Glutamatergic neuron (in vitro differentiated cells): Measurements from ENCODE around the gene TAS2R60. TPM values are rescaled to one million over a fixed set of nuclear protein-coding genes. Genes with fewer than 3 reads are reported as not detected.
"Not testable (repeated sequence)": the region's sequence is repeated elsewhere in the genome, so short reads cannot be mapped to it uniquely, and the experiment has no call there.

Source experiments
- DNase-seq: peaks from one replicate; pipeline ENCODE4 v3.0.0; 2022
- H3K27ac Mint-ChIP-seq: one replicate; pipeline ENCODE4 v1.8.0; 2020; ENCODE audit warnings: mild to moderate bottlenecking, mixed read lengths, inconsistent platforms; ENCODE audit not compliant: unreplicated experiment
- H3K27me3 Mint-ChIP-seq: one replicate; pipeline ENCODE4 v1.8.0; 2020; ENCODE audit warnings: mild to moderate bottlenecking, moderate library complexity, mixed read lengths, inconsistent platforms; ENCODE audit not compliant: unreplicated experiment
- H3K36me3 Mint-ChIP-seq: one replicate; pipeline ENCODE4 v1.8.0; 2020; ENCODE audit warnings: mild to moderate bottlenecking, mixed read lengths, inconsistent platforms; ENCODE audit not compliant: unreplicated experiment
- H3K4me1 Mint-ChIP-seq: one replicate; pipeline ENCODE4 v1.8.0; 2020; ENCODE audit warnings: mild to moderate bottlenecking, low read depth, mixed read lengths, inconsistent platforms; ENCODE audit not compliant: unreplicated experiment
- H3K4me3 Mint-ChIP-seq: one replicate; pipeline ENCODE4 v1.8.0; 2020; ENCODE audit warnings: mild to moderate bottlenecking, mixed read lengths, inconsistent platforms; ENCODE audit not compliant: unreplicated experiment
- H3K9me3 Mint-ChIP-seq: one replicate; pipeline ENCODE4 v1.8.0; 2020; ENCODE audit warnings: mild to moderate bottlenecking, moderate library complexity, mixed read lengths, inconsistent platforms; ENCODE audit not compliant: unreplicated experiment
- total RNA-seq: library from RNA; stranded (reverse); fragmentation: NEBNext Ultra II Directional; extraction: Animal tissue kit (Norgen Biotek cat#: 25700); gene quantifications from one replicate; pipeline ENCODE4 v1.2.1, GENCODE V29; 2021; ENCODE audit not compliant: unreplicated experiment
- TF ChIP-seq, protein P1 (sequence below): fragments of 200-600 bp; sonication (generic); IDR thresholded peaks from one replicate; pipeline ENCODE4 v1.5.0; 2021; ENCODE audit not compliant: partially characterized antibody, unreplicated experiment

TAS2R60 gene
- total RNA-seq, 1 donor from 2014 or later = not detected

DNA sequence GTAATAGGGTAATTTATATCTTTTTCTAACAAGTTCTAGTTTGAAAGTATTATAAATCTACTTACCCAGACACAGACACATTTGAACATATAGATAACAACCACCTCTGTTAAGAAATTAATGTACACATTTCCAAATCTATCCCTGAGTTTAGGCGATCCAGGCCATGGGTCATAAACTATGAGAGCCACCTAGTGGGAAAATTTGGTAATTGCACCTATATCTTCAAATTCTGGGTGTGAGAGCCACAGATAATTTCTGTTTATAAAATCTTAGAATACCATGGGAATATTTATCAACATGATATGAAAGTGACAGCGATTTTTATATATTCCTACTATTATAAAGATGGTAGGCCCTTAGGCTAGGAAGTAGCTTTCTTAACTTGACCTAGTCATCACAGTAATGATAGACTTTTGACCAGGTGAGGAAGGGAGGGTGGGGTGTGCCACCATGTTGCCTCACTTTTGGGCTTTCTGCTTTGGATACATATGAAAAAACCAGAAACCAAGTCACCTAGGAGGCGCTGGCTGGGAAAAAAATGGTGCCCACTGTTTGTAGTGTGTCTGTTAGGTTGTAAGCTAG is 26.6 kb upstream of the TAS2R60 start:
- H3K27ac Mint-ChIP-seq = no peak overlapping the region
- peaks cover 3% of the 10 kb centered on the region for H3K9me3 Mint-ChIP-seq
- no peak overlapping the region for H3K4me3 Mint-ChIP-seq
- no peaks in the 10 kb centered on the region for H3K36me3 Mint-ChIP-seq
- no peak for DNase-seq
- no peaks in the 10 kb centered on the region for H3K27me3 Mint-ChIP-seq
- TF ChIP-seq, protein P1, sequence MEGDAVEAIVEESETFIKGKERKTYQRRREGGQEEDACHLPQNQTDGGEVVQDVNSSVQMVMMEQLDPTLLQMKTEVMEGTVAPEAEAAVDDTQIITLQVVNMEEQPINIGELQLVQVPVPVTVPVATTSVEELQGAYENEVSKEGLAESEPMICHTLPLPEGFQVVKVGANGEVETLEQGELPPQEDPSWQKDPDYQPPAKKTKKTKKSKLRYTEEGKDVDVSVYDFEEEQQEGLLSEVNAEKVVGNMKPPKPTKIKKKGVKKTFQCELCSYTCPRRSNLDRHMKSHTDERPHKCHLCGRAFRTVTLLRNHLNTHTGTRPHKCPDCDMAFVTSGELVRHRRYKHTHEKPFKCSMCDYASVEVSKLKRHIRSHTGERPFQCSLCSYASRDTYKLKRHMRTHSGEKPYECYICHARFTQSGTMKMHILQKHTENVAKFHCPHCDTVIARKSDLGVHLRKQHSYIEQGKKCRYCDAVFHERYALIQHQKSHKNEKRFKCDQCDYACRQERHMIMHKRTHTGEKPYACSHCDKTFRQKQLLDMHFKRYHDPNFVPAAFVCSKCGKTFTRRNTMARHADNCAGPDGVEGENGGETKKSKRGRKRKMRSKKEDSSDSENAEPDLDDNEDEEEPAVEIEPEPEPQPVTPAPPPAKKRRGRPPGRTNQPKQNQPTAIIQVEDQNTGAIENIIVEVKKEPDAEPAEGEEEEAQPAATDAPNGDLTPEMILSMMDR = peak; percentile 89
- H3K4me1 Mint-ChIP-seq = peaks cover 14% of the 10 kb centered on the region

DNA sequence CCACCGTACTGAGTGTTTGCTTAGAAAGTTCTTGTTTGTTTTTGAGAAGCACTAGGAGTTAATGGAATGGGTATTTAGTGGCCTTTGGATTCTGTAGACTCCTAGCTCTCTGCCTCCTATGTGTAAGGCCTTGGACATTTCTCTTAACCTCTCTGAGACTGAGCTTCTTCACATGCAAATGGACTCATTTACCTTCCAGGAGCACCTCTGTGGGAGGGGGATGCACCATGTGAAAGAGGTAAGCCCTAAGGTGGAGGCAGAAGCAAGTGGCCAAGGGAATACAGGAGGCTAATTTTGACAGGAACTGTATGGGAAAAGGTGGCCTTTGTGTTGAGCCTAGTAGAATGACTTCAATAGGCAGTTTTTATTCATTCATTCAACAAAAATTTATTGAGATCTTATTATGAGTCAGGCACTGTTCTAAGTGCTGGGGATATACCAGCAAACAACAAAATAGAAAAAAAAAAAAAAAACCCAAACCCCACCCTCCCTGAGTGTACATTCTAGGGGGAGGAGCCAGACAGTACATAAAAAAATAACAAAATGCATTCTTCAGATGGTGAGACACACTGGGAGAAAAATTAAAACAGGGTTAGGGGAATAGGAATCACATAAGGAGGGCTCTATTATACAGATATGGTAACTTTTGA is 25.4 kb upstream of the TAS2R60 start:
- no peaks in the 10 kb centered on the region for H3K36me3 Mint-ChIP-seq
- DNase-seq = no peak
- H3K4me1 Mint-ChIP-seq = peaks cover 6% of the 10 kb centered on the region
- no peaks in the 10 kb centered on the region for H3K27me3 Mint-ChIP-seq
- H3K4me3 Mint-ChIP-seq = no peak overlapping the region
- TF ChIP-seq, protein P1 = no peak
- peaks cover 3% of the 10 kb centered on the region for H3K9me3 Mint-ChIP-seq
- H3K27ac Mint-ChIP-seq = no peak overlapping the region

DNA sequence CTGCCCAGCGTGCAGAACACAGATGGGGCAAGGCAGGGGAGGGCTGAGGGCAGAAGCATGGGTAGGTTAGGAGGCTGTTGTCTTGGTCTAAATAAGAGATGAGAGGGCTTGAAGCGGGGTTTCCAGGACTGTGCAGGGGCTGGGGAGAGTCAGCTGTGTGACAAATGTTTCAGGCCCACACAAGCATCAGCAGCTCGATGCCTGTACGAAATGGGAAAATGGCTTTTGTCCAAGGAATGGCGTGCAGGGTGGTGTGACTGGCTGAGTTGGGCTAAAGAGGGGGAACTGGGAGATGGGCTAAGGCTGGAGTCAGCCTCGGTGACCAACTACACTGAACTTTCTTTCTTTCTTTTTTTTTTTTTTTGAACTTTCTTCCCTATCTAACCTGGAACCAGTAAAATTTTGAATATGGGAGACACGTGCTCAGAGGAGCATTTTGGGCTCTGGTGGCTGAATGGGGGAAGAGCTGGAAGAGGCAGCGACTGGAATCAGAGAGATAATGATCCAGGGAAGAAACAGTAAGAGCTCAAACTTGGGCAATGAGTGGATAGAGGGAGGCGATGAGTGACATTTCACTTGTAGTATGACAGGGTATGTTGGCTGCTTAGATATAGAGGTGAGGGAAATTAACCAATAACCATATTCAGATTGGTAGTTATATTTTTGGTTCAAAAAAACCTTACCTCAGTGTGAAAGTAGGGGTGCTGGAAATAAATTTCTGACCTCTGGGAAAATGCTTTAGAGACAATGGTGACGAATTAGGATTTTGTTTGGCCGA is 24.4 kb upstream of the TAS2R60 start:
- Mint-ChIP-seq H3K36me3 (peaks cover 4% of the 10 kb centered on the region), H3K9me3 (peaks cover 1% of the 10 kb centered on the region), H3K27me3 (no peaks in the 10 kb centered on the region), H3K4me1 (peaks cover 6% of the 10 kb centered on the region), H3K27ac (no peak overlapping the region), H3K4me3 (no peak overlapping the region)
- no peak for DNase-seq
- TF ChIP-seq, protein P1 = no peak

DNA sequence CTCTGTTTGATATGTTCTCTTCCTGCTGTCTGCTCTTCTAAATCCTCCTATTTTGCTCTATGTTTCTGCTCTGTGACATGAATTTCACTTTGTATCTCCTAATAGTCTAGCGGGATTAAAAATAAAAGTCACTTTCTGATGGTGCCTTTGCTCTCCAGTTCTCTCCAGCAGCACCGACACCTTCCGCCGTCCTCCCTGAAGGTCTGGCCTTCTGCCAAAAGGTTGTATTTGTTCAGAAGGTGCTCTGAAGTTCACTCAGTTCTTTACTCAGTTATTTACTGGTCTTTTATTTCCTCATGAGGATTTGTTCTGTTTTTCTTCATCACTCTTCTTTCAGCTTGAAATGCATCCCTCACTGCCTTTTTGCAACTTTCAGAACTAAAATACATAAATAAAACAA is 23.4 kb upstream of the TAS2R60 start:
- Mint-ChIP-seq H3K27ac (no peak overlapping the region), H3K27me3 (no peaks in the 10 kb centered on the region), H3K4me3 (no peak overlapping the region), H3K9me3 (peaks cover 1% of the 10 kb centered on the region), H3K36me3 (peaks cover 4% of the 10 kb centered on the region), H3K4me1 (peaks cover 6% of the 10 kb centered on the region)
- no peak for DNase-seq
- TF ChIP-seq, protein P1 = no peak

DNA sequence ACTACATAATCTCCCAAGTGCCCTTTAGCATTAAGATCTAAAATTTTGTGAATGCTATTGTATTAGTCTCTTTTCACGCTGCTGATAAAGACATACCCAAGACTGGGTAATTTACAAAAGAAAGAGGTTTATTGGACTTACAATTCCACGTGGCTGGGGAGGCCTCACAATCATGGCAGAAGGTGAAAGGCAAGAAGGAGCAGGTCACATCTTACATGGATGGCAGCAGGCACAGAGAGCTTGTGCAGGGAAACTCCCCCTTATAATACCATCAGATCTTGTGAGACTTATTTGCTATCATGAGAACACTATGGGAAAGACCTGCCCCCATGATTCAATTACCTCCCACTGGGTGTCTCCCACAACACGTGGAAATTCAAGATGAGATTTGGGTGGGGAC is 22.6 kb upstream of the TAS2R60 start:
- H3K4me3 Mint-ChIP-seq, H3K27me3 Mint-ChIP-seq, H3K9me3 Mint-ChIP-seq, H3K4me1 Mint-ChIP-seq, H3K27ac Mint-ChIP-seq, DNase-seq, H3K36me3 Mint-ChIP-seq: not testable (repeated sequence)
